ENCODE results near the gene AIRE. TPM values are rescaled to one million over a fixed set of nuclear protein-coding genes. Genes with fewer than 3 reads are reported as not detected.

The AIRE gene
- total RNA-seq, 1 donor from 2014 or later: not detected

DNA sequence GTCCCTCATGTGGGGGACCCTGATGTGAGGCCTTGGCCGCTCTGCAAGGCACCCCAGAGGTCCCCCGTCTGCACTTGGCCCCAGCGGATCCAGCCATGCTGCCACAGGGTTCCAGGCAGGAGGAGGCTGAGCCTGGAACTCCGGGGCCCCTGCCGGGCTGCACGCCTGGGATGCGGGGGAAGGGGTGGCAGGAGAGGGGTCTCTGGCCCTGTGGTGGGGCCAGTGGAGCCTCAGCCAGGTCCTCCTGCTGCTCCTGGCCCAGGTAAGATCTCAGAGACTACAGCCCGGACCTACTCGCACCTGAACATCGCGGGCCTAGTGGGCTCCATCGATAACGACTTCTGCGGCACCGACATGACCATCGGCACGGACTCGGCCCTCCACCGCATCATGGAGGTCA is 27.0 kb downstream of the AIRE start:
- TF ChIP-seq, protein P1, sequence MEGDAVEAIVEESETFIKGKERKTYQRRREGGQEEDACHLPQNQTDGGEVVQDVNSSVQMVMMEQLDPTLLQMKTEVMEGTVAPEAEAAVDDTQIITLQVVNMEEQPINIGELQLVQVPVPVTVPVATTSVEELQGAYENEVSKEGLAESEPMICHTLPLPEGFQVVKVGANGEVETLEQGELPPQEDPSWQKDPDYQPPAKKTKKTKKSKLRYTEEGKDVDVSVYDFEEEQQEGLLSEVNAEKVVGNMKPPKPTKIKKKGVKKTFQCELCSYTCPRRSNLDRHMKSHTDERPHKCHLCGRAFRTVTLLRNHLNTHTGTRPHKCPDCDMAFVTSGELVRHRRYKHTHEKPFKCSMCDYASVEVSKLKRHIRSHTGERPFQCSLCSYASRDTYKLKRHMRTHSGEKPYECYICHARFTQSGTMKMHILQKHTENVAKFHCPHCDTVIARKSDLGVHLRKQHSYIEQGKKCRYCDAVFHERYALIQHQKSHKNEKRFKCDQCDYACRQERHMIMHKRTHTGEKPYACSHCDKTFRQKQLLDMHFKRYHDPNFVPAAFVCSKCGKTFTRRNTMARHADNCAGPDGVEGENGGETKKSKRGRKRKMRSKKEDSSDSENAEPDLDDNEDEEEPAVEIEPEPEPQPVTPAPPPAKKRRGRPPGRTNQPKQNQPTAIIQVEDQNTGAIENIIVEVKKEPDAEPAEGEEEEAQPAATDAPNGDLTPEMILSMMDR (conservative IDR thresholded peaks at IDR 0.05; ENCODE audit: low read depth, low read length): no peak
- DNase-seq (ENCODE audit: low read depth): no peak
- H3K4me3 ChIP-seq (ENCODE audit: low read depth, low read length): no peak overlapping the region

DNA sequence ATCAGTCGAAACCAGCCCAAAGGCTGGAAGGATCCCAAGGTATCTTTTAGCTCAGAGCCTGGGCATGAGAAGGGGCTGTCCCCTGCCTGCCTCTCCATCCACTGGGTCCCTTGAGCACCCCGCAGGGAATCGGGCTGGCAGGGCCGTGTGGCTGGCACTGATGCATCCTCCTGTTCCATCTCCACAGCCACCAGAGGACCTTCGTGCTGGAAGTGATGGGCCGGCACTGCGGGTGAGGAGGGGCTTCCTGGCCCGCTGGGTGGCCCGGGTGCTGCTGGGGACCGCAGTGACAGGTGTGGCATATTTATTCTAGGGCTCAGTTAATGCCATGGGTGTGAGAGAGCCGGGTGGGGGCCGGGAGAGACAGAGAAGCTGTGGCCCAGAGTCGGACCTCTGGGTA is 27.8 kb downstream of the AIRE start:
- H3K4me3 ChIP-seq (ENCODE audit: low read depth, low read length): no peak overlapping the region
- DNase-seq (ENCODE audit: low read depth): no peak
- TF ChIP-seq, protein P1 (conservative IDR thresholded peaks at IDR 0.05; ENCODE audit: low read depth, low read length): no peak

DNA sequence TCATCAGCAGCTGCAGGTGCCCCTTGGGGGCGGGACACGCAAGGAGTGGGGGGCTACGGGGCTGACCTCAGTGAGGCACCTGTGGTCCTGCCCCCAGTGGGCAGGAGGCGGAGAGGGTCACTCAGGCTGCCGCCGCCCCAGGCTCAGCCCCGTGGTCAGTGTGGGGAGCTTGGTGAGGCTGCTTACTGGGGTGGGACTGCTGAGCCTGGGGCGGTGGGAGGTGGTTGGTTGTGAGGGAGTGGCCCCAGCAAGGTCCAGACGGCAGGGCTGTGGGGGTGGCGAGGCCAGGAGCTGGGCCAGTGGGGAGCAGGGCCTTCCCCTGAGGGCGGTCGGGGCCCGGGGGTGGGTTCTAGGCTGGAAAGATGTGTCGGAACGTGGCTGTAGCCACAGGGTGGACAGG is 28.5 kb downstream of the AIRE start:
- no peak for DNase-seq (ENCODE audit: low read depth)
- TF ChIP-seq, protein P1 (conservative IDR thresholded peaks at IDR 0.05; ENCODE audit: low read depth, low read length): no peak
- no peak overlapping the region for H3K4me3 ChIP-seq (ENCODE audit: low read depth, low read length)

DNA sequence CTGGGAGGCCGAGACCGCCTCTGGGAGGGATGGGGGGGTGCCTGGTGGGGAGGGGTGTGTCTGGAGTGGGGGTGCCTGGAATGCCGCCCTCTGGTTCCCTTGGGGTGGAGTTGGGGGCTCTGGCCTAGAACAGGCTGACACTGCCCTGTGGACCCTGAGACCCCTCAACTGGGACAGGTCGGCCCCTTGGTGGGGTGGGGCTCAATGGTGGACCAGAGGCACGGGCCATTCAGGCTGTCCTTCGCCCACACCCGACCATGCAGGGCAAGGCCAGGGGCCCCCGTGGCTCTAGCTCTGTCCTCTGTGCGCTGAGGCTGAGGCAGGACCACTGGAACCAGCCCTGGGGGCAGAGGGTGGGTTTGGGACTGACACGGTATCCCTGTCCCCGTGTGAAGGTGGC is 28.9 kb downstream of the AIRE start:
- TF ChIP-seq, protein P1 (conservative IDR thresholded peaks at IDR 0.05; ENCODE audit: low read depth, low read length): no peak
- H3K4me3 ChIP-seq (ENCODE audit: low read depth, low read length): no peak overlapping the region
- no peak for DNase-seq (ENCODE audit: low read depth)

DNA sequence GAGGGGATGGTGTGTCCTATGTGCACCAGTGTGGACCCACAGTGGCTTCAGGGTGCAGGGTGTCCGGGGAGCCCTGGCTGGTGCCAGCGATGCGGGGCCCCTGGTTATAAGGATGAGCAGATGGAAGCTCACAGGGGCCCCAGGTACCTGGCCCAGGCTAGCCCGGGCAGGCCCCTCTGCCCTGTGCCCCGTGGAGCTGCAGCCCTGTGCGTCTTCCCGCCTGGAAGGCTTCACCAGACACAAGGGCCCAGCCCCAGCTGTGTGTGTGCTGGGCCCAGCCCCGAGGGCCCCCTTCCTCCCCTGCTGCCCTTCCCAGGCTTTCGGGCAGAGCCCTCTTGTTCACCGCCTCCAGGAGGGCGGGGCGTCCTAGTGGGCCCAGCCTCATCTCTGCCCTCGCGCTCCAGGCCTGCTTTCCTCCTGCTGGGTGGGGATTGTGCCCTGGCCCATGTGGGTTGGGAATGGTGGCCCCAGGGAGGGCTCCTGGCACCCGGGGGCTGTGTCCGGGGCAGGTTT is 30.1 kb downstream of the AIRE start:
- DNase-seq (ENCODE audit: low read depth): no peak
- TF ChIP-seq, protein P1 (conservative IDR thresholded peaks at IDR 0.05; ENCODE audit: low read depth, low read length): no peak
- H3K4me3 ChIP-seq (ENCODE audit: low read depth, low read length): no peak overlapping the region

DNA sequence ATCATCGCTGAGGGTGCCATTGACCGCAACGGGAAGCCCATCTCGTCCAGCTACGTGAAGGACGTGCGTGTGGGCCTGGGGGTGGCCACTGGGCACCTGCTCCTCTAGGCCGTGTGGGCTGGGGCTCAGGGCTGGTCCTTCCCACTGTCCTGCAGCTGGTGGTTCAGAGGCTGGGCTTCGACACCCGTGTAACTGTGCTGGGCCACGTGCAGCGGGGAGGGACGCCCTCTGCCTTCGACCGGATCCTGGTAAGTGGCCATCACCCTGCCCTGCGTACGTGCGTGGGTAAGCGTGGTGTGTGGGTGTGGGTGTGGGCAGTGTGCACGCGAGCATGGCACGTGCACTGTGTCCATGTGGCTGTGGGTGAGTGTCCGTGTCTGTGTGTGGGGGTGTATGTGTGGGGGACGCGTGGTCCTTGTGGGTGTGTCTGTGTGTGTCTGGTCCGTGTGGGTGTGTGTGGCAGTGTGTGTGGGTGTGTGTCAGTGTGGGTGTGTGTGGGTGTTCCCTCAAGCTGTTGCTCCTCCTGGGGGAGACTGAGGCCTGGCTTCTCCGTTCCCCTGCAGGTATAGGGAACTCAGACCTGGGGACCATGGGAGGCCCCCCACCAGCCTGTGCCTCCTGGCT is 30.7 kb downstream of the AIRE start:
- no peak overlapping the region for H3K4me3 ChIP-seq (ENCODE audit: low read depth, low read length)
- no peak for DNase-seq (ENCODE audit: low read depth)
- TF ChIP-seq, protein P1 (conservative IDR thresholded peaks at IDR 0.05; ENCODE audit: low read depth, low read length): no peak

DNA sequence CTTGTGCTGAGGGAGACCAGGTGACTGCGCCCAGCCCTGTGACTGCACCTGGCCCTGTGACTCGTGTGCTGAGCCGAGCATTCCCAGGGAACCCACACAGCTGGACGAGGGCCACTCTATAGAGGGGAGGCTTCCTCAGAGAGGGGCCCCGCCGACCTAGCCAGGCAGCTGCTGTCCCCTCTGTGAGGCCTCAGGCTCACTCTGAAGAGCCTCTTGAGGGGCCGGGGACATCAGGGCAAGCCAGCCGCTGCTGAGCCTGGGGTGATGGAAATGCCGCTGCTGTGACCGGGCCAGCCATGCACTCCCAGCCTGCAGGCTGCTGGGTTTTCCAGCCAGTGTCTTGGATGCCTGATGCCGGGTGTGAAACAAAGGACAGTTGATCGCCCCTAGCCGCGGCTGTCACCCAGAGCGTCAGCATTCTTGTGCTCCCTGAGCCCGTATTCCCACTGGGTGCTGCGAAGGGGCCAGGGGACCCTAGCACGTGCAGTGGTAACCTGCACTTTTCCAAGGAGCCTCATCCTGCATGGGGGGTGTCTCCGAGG is 31.6 kb downstream of the AIRE start:
- H3K4me3 ChIP-seq (ENCODE audit: low read depth, low read length): no peak overlapping the region
- TF ChIP-seq, protein P1 (conservative IDR thresholded peaks at IDR 0.05; ENCODE audit: low read depth, low read length): no peak
- no peak for DNase-seq (ENCODE audit: low read depth)

Data from epithelial cell of proximal tubule (primary cell).